Nephron (organoid): ENCODE data around the gene CTNNBIP1.

Experiments
- H3K27ac Mint-ChIP-seq, 3 experiments: 2 replicates each; pipeline ENCODE4 v1.8.0; 2020; ENCODE audit warnings: mixed read lengths in 3 of 3, mild to moderate bottlenecking in 2 of 3, moderate library complexity in 1 of 3
- H3K27me3 Mint-ChIP-seq: 2 replicates; pipeline ENCODE4 v1.8.0; 2021; ENCODE audit warnings: low read depth, mild to moderate bottlenecking, moderate library complexity, mixed read lengths
- H3K36me3 Mint-ChIP-seq: 2 replicates; pipeline ENCODE4 v1.8.0; 2020; ENCODE audit warnings: low read depth, mixed read lengths
- H3K4me1 Mint-ChIP-seq: 2 replicates; pipeline ENCODE4 v1.8.0; 2020; ENCODE audit warnings: mixed read lengths
- H3K4me3 Mint-ChIP-seq, 3 experiments: 2 replicates each; pipeline ENCODE4 v1.8.0; 2020; ENCODE audit warnings: mild to moderate bottlenecking in 3 of 3, mixed read lengths in 3 of 3, moderate library complexity in 2 of 3
- H3K9me3 Mint-ChIP-seq: 2 replicates; pipeline ENCODE4 v1.8.0; 2020; ENCODE audit warnings: mixed read lengths
- TF ChIP-seq, protein P1 (sequence below), 3 experiments: fragments of 200-600 bp; sonication (generic); IDR thresholded peaks; one replicate each; pipeline ENCODE4 v1.5.0; 2021; ENCODE audit warnings: antibody characterized with exemption in 3 of 3; ENCODE audit not compliant: unreplicated experiment in 3 of 3

CTNNBIP1 gene

DNA sequence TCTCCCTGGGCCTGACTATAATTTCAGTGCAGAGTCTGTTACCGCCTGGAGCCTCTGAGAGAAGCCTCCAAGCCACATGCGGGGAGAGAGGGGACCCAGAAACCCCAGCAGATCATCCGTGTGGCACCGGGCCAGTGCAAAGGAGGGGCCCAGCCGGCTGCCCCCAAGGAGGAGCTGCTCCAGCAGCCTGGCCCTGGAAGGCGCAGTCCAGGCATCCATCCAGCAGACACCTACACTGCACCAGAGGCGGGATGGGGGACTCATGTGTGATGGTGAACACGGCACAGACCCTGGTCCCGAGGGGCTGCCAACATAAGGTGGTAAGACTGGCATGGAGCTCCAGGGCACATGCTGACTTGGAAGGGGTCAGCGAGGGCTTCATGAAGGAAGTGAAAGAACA lies 46.7 kb downstream of the CTNNBIP1 start:
- Mint-ChIP-seq H3K27me3 (no peaks in the 10 kb centered on the region), H3K9me3 (no peaks in the 10 kb centered on the region), H3K36me3 (peaks cover 12% of the 10 kb centered on the region), H3K4me3 (no peak overlapping the region), H3K4me1 (peaks cover 19% of the 10 kb centered on the region), H3K27ac (peak overlapping the region; percentile 70 to 93 (median 70))
- TF ChIP-seq, protein P1, sequence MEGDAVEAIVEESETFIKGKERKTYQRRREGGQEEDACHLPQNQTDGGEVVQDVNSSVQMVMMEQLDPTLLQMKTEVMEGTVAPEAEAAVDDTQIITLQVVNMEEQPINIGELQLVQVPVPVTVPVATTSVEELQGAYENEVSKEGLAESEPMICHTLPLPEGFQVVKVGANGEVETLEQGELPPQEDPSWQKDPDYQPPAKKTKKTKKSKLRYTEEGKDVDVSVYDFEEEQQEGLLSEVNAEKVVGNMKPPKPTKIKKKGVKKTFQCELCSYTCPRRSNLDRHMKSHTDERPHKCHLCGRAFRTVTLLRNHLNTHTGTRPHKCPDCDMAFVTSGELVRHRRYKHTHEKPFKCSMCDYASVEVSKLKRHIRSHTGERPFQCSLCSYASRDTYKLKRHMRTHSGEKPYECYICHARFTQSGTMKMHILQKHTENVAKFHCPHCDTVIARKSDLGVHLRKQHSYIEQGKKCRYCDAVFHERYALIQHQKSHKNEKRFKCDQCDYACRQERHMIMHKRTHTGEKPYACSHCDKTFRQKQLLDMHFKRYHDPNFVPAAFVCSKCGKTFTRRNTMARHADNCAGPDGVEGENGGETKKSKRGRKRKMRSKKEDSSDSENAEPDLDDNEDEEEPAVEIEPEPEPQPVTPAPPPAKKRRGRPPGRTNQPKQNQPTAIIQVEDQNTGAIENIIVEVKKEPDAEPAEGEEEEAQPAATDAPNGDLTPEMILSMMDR (IDR thresholded peaks at IDR 0.05; ENCODE audit: unreplicated experiment in 3 of 3) = no peak

DNA sequence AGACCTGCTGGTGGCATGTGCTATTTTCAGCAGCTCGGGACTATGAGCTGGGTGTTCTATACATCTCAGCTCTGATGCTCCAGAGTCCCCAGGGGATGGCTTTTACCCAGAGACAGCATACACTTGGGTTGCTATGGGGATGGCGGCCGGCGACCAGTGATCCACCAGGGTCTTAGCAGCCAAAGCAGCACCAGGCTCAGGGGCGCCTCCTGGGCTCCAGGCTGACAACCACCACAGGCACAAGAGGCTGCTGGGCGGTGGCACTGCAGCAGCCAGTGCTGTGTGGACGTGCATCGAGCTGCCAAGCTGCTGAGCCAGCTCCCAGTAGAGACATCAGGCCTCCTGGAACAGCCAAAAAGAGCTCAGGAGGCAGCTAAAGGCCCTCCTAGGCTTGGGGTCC lies 48.7 kb downstream of the CTNNBIP1 start:
- H3K27ac Mint-ChIP-seq = peak overlapping the region in 2 of 3 experiments; percentile 43 to 66
- peaks cover 17% of the 10 kb centered on the region for H3K36me3 Mint-ChIP-seq
- TF ChIP-seq, protein P1 (IDR thresholded peaks at IDR 0.05; ENCODE audit: unreplicated experiment in 3 of 3) = no peak
- H3K27me3 Mint-ChIP-seq = no peaks in the 10 kb centered on the region
- no peaks in the 10 kb centered on the region for H3K9me3 Mint-ChIP-seq
- H3K4me3 Mint-ChIP-seq = no peak overlapping the region
- H3K4me1 Mint-ChIP-seq = peaks cover 19% of the 10 kb centered on the region

DNA sequence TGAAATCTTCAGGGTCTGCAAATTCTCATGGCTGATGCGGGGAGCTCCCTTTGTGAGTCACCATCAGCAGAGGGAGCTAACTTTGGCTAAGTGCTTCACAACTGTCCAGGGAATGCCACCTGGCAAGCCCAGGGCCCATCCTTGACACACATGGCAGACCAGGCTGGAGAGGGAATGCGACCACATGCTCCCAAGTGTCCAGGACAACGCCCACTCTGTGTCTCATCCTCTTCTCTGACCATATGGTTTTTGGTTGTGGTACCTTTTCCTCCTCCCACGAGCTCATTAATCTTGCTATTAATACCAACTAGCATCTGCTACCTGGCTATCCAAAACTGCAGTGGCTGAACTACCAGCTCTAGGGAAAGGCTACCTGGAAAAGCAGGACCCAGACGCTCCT lies 49.2 kb downstream of the CTNNBIP1 start:
- TF ChIP-seq, protein P1 (IDR thresholded peaks at IDR 0.05; ENCODE audit: unreplicated experiment in 3 of 3) = no peak
- peaks cover 19% of the 10 kb centered on the region for H3K4me1 Mint-ChIP-seq
- H3K27ac Mint-ChIP-seq = peak overlapping the region in 1 of 3 experiments; percentile 66
- no peak overlapping the region for H3K4me3 Mint-ChIP-seq
- H3K9me3 Mint-ChIP-seq = no peaks in the 10 kb centered on the region
- no peaks in the 10 kb centered on the region for H3K27me3 Mint-ChIP-seq
- H3K36me3 Mint-ChIP-seq = peaks cover 14% of the 10 kb centered on the region

DNA sequence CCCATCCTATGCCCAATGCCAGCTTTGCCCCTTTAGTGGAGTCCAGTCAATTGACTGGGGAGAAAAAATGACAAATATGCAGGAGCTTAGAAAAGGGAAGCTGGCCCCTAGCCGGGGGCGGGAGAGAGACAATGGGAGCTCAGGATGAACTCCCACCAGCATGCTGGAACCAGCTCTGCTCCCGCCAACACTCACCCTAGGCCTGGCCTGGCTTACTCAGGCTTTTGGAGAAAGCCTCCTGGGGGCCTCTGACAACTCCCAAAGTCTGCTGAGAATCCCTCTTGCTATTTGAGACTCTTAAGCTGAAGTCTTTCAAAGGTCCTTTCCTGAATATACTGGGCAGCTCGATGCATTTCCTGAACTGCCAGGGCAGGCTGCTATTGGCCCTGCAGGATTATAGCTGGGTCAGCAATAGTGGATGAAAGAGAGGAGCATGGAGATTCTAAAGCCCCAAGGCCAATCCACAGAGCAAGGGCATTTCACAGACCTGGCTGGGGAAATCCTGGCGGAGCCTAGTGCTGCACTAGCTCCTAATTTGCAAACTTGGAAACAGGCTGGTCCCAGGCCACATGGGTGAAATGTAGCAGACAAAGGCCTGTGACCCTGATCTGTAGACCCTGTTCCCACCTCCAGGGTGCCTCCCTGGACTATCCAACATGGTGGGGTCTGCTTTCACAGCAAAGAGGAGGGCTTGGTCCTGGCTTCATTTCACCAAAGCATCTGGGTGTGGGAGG lies 50.6 kb downstream of the CTNNBIP1 start:
- H3K9me3 Mint-ChIP-seq = no peaks in the 10 kb centered on the region
- TF ChIP-seq, protein P1 (IDR thresholded peaks at IDR 0.05; ENCODE audit: unreplicated experiment in 3 of 3) = no peak
- H3K27ac Mint-ChIP-seq = peak overlapping the region; percentile 68 to 83 (median 69)
- no peaks in the 10 kb centered on the region for H3K27me3 Mint-ChIP-seq
- no peak overlapping the region for H3K4me3 Mint-ChIP-seq
- H3K4me1 Mint-ChIP-seq = peaks cover 19% of the 10 kb centered on the region
- peaks cover 21% of the 10 kb centered on the region for H3K36me3 Mint-ChIP-seq

DNA sequence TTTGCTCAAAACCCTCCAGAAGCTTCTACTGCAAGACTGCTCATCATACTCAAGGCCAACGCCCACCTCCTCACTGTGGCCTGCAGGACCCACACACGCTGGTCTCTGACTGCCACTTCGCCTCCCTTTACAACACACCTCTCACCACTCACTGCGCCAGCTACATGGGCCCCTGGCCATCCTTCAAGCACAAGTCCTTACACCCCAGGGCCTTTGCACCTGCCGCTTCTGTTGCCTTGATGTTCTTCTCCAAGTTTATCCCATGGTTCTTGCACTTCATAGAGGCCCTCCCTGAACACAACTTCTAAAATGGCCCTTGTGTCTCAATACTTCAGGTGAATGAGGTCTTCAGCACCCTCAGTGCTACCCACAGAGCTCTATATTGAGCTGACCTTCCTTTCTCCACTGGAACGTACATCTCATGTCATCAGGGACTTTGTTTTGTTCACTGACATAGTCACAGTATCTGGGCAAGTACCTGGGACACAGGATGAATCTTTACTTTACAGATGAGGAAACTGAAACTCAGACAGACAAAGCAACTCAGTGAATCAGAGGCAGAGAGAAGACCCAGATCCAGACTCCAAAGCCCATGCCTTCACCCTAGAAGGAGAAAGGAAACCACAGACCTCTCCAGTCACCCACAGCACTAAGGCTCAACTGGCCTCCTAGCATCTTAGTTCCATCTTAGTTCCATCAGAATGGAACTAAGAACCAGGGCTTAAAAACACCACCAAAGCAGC lies 51.6 kb downstream of the CTNNBIP1 start:
- peaks cover 29% of the 10 kb centered on the region for H3K36me3 Mint-ChIP-seq
- H3K4me1 Mint-ChIP-seq = peaks cover 17% of the 10 kb centered on the region
- H3K9me3 Mint-ChIP-seq = peaks cover 6% of the 10 kb centered on the region
- peak overlapping the region in 1 of 3 experiments; percentile 68 for H3K27ac Mint-ChIP-seq
- no peak overlapping the region for H3K4me3 Mint-ChIP-seq
- TF ChIP-seq, protein P1 (IDR thresholded peaks at IDR 0.05; ENCODE audit: unreplicated experiment in 3 of 3) = no peak
- no peaks in the 10 kb centered on the region for H3K27me3 Mint-ChIP-seq
